NCI-H226 (cell line): Measurements from ENCODE around the gene CCR7.
"Not testable (repeated sequence)": the region's sequence is repeated elsewhere in the genome, so short reads cannot be mapped to it uniquely, and the experiment has no call there.

Experiments
- DNase-seq: peaks from one replicate; pipeline ENCODE4 v3.0.0-alpha.2; 2015

CCR7 gene

GRCh38 chr17:40596261-40596919, 31.1 kb upstream of the CCR7 start:
- peak; percentile 2 for DNase-seq

GRCh38 chr17:40590742-40591141, 25.5 kb upstream of the CCR7 start:
- no peak for DNase-seq

- DNase-seq = no peak
These were observed 23.3 kb upstream of the CCR7 start for GRCh38 chr17:40588552-40588951.

- DNase-seq = not testable (repeated sequence)
These were observed 21.0 kb upstream of the CCR7 start for GRCh38 chr17:40586264-40586663.

- not testable (repeated sequence) for DNase-seq
These were observed 19.7 kb upstream of the CCR7 start for GRCh38 chr17:40584950-40585349.

- no peak for DNase-seq
These were observed 17.1 kb upstream of the CCR7 start for GRCh38 chr17:40582328-40582901.

- no peak for DNase-seq
These were observed 14.9 kb upstream of the CCR7 start for GRCh38 chr17:40580140-40580539.

GRCh38 chr17:40579471-40579870, 14.2 kb upstream of the CCR7 start:
- no peak for DNase-seq

GRCh38 chr17:40577611-40578065, 12.4 kb upstream of the CCR7 start:
- no peak for DNase-seq

- no peak for DNase-seq
These were observed 11.0 kb upstream of the CCR7 start for GRCh38 chr17:40576113-40576740.

- DNase-seq = no peak
These were observed 9.0 kb upstream of the CCR7 start for GRCh38 chr17:40574292-40574691.

- not testable (repeated sequence) for DNase-seq
These were observed 7.1 kb upstream of the CCR7 start for GRCh38 chr17:40572245-40572993.

GRCh38 chr17:40568074-40568836, 3.0 kb upstream of the CCR7 start:
- no peak for DNase-seq

GRCh38 chr17:40567377-40567776, 2.1 kb upstream of the CCR7 start:
- no peak for DNase-seq

- no peak for DNase-seq
These were observed 617 bp upstream of the CCR7 start for GRCh38 chr17:40565769-40566409.

GRCh38 chr17:40564195-40564882, 933 bp downstream of the CCR7 start:
- DNase-seq = no peak

- no peak for DNase-seq
These were observed 1.8 kb downstream of the CCR7 start for GRCh38 chr17:40563220-40564052.

- DNase-seq = no peak
These were observed 2.4 kb downstream of the CCR7 start for GRCh38 chr17:40562838-40563219.

GRCh38 chr17:40561871-40562611, 3.2 kb downstream of the CCR7 start:
- no peak for DNase-seq

- no peak for DNase-seq
These were observed 3.9 kb downstream of the CCR7 start for GRCh38 chr17:40561294-40561870.
